ENCODE results near the gene ART3. TPM values are rescaled to one million over a fixed set of nuclear protein-coding genes. Genes with fewer than 3 reads are reported as not detected.

ART3 gene, protein sequence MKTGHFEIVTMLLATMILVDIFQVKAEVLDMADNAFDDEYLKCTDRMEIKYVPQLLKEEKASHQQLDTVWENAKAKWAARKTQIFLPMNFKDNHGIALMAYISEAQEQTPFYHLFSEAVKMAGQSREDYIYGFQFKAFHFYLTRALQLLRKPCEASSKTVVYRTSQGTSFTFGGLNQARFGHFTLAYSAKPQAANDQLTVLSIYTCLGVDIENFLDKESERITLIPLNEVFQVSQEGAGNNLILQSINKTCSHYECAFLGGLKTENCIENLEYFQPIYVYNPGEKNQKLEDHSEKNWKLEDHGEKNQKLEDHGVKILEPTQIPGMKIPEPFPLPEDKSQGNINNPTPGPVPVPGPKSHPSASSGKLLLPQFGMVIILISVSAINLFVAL
- polyA plus RNA-seq (0.25 TPM in 1 of 2 replicates, not detected in the other), polyA minus RNA-seq (not detected in 2 replicates)

DNA sequence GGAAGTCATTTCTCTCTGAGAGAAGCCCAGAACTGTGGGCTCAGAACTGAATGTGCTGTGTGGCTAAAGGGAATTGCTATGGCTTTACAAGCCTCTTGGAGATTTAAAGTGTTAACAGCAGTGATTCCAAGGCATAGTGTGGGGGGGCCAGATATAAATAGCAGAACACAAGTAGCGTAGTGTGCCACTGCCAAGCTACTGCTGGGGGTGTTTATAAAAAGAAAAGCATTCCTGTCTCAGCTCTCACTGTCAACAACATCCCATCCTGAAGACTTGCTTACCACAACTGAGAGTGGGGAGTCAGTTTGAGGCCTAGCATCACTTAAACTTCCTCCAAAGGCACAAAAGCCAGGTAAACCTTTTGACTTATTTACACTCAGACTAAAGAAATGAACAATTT lies at the start of gene ART3:
Gene ART3 (plus strand): TSS at position 242 of the 400 bp plus-strand sequence. CDS start 1,181 bp downstream, outside the sequence.
- H3K9me3 ChIP-seq (ENCODE audit: low read length): no peaks in the 10 kb centered on the region
- H3K4me2 ChIP-seq (ENCODE audit: low read length): no peak within 1 kb of the TSS
- H4K20me1 ChIP-seq (ENCODE audit: insufficient read depth): no peaks in the 10 kb centered on the region
- H3K4me3 ChIP-seq (ENCODE audit: low read length): no peak within 1 kb of the TSS
- H3K9me2 ChIP-seq (ENCODE audit: insufficient read depth, low read length): no peaks in the 10 kb centered on the region
- no peaks in the 10 kb centered on the region for H3K36me3 ChIP-seq (ENCODE audit: insufficient read depth, low read length)
- no peaks in the 10 kb centered on the region for H3K27me3 ChIP-seq (ENCODE audit: insufficient read depth, low read depth, low read length)
- TF ChIP-seq TAF1 (IDR thresholded peaks at IDR 0.05; ENCODE audit: low read depth) (no peak), EZH2 (IDR thresholded peaks at IDR 0.05; ENCODE audit: borderline replicate concordance, insufficient read depth, low read length, poor library complexity, severe bottlenecking) (no peak)
- no peak within 1 kb of the TSS for H2AFZ ChIP-seq (ENCODE audit: low read depth, low read length)
- H3K27ac ChIP-seq (ENCODE audit: low read length): no peak within 1 kb of the TSS
- no peaks in the 10 kb centered on the region for H3F3A ChIP-seq (ENCODE audit: insufficient read depth, low read length, poor library complexity, severe bottlenecking)
- H3K79me2 ChIP-seq (replicated peaks; ENCODE audit: insufficient read depth, low read length): no peaks in the 10 kb centered on the region
- no peak within 1 kb of the TSS for H3K9ac ChIP-seq (ENCODE audit: low read length)

DNA sequence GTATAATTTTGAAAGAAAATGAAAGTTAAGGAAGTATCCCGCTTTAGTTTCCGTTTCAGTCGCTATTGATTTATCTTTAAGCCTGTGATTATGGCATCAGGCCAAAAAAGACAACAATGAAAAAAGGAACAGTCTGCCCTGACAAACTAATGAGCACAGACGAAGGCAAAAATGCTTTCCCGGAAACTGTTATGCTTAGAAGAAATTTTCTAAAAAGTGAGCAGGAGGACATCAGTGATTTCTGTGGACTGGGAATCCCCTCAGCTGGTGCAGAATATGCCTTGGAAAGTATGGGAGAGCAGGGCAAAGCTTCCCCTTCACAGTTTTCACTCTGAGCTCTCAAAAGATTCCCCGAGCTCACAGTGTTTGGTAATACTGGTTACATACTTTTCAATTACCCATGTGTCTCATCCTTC lies 46.2 kb upstream of the ART3 start:
- H3K36me3 ChIP-seq (ENCODE audit: insufficient read depth, low read length): no peaks in the 10 kb centered on the region
- no peak overlapping the region for H3K27ac ChIP-seq (ENCODE audit: low read length)
- H3K9me2 ChIP-seq (ENCODE audit: insufficient read depth, low read length): no peaks in the 10 kb centered on the region
- H3K4me2 ChIP-seq (ENCODE audit: low read length): no peak overlapping the region
- H3K27me3 ChIP-seq (ENCODE audit: insufficient read depth, low read depth, low read length): no peaks in the 10 kb centered on the region
- no peak overlapping the region for H3K9ac ChIP-seq (ENCODE audit: low read length)
- no peaks in the 10 kb centered on the region for H3F3A ChIP-seq (ENCODE audit: insufficient read depth, low read length, poor library complexity, severe bottlenecking)
- no peak overlapping the region for H2AFZ ChIP-seq (ENCODE audit: low read depth, low read length)
- H3K79me2 ChIP-seq (replicated peaks; ENCODE audit: insufficient read depth, low read length): no peaks in the 10 kb centered on the region
- no peaks in the 10 kb centered on the region for H4K20me1 ChIP-seq (ENCODE audit: insufficient read depth)
- H3K4me3 ChIP-seq (ENCODE audit: low read length): no peak overlapping the region
- TF ChIP-seq, protein P1, sequence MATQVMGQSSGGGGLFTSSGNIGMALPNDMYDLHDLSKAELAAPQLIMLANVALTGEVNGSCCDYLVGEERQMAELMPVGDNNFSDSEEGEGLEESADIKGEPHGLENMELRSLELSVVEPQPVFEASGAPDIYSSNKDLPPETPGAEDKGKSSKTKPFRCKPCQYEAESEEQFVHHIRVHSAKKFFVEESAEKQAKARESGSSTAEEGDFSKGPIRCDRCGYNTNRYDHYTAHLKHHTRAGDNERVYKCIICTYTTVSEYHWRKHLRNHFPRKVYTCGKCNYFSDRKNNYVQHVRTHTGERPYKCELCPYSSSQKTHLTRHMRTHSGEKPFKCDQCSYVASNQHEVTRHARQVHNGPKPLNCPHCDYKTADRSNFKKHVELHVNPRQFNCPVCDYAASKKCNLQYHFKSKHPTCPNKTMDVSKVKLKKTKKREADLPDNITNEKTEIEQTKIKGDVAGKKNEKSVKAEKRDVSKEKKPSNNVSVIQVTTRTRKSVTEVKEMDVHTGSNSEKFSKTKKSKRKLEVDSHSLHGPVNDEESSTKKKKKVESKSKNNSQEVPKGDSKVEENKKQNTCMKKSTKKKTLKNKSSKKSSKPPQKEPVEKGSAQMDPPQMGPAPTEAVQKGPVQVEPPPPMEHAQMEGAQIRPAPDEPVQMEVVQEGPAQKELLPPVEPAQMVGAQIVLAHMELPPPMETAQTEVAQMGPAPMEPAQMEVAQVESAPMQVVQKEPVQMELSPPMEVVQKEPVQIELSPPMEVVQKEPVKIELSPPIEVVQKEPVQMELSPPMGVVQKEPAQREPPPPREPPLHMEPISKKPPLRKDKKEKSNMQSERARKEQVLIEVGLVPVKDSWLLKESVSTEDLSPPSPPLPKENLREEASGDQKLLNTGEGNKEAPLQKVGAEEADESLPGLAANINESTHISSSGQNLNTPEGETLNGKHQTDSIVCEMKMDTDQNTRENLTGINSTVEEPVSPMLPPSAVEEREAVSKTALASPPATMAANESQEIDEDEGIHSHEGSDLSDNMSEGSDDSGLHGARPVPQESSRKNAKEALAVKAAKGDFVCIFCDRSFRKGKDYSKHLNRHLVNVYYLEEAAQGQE (IDR thresholded peaks at IDR 0.05; ENCODE audit: borderline replicate concordance): no peak
- TF ChIP-seq, protein P2, sequence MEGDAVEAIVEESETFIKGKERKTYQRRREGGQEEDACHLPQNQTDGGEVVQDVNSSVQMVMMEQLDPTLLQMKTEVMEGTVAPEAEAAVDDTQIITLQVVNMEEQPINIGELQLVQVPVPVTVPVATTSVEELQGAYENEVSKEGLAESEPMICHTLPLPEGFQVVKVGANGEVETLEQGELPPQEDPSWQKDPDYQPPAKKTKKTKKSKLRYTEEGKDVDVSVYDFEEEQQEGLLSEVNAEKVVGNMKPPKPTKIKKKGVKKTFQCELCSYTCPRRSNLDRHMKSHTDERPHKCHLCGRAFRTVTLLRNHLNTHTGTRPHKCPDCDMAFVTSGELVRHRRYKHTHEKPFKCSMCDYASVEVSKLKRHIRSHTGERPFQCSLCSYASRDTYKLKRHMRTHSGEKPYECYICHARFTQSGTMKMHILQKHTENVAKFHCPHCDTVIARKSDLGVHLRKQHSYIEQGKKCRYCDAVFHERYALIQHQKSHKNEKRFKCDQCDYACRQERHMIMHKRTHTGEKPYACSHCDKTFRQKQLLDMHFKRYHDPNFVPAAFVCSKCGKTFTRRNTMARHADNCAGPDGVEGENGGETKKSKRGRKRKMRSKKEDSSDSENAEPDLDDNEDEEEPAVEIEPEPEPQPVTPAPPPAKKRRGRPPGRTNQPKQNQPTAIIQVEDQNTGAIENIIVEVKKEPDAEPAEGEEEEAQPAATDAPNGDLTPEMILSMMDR (IDR thresholded peaks at IDR 0.05; ENCODE audit: poor library complexity, severe bottlenecking): no peak
- no peak for TF ChIP-seq POLR2AphosphoS5 (IDR thresholded peaks at IDR 0.05)
- no peak for TF ChIP-seq EZH2 (IDR thresholded peaks at IDR 0.05; ENCODE audit: borderline replicate concordance, insufficient read depth, low read length, poor library complexity, severe bottlenecking)
- no peak for TF ChIP-seq TAF1 (IDR thresholded peaks at IDR 0.05; ENCODE audit: low read depth)
- no peak for TF ChIP-seq MXI1 (conservative IDR thresholded peaks at IDR 0.05; ENCODE audit: poor library complexity, severe bottlenecking)
- no peak for TF ChIP-seq RAD21 (conservative IDR thresholded peaks at IDR 0.05)
- TF ChIP-seq SMC3 (conservative IDR thresholded peaks at IDR 0.05; ENCODE audit: poor library complexity): no peak
- TF ChIP-seq EP300 (conservative IDR thresholded peaks at IDR 0.05; ENCODE audit: poor library complexity, severe bottlenecking): no peak
- no peaks in the 10 kb centered on the region for H3K9me3 ChIP-seq (ENCODE audit: low read length)

Measured in neural cell (in vitro differentiated cells).